CD4-positive, alpha-beta T cell treated with Interleukin-17A for 4 hours (primary cell): ENCODE measurements around the gene ANXA5.
"Not testable (repeated sequence)": the region's sequence is repeated elsewhere in the genome, so short reads cannot be mapped to it uniquely, and the experiment has no call there.

Source experiments
- DNase-seq: peaks from one replicate; pipeline ENCODE4 v3.0.0-alpha.2; 2020; ENCODE audit warnings: mixed read lengths

The ANXA5 gene

GRCh38 chr4:121696581-121697461 is at the start of gene ANXA5:
TSS of gene ANXA5 (minus strand) at chr4:121696980. CDS start at chr4:121696589, 391 bp downstream.
- DNase-seq: peak; percentile 73

- DNase-seq: no peak
These were observed 46.0 kb upstream of the ANXA5 start for GRCh38 chr4:121742794-121743193.

GRCh38 chr4:121741751-121742150 is 45.0 kb upstream of the ANXA5 start:
- DNase-seq: no peak

GRCh38 chr4:121740796-121741409 is 44.1 kb upstream of the ANXA5 start:
- no peak for DNase-seq

- DNase-seq: no peak
These were observed 42.8 kb upstream of the ANXA5 start for GRCh38 chr4:121739575-121739974.

- no peak for DNase-seq
These were observed 42.2 kb upstream of the ANXA5 start for GRCh38 chr4:121738780-121739535.

- DNase-seq: no peak
These were observed 41.2 kb upstream of the ANXA5 start for GRCh38 chr4:121737846-121738554.

GRCh38 chr4:121736735-121737351 is 40.1 kb upstream of the ANXA5 start:
- peak; percentile 8 for DNase-seq

- DNase-seq: no peak
These were observed 37.8 kb upstream of the ANXA5 start for GRCh38 chr4:121734571-121734970.

- no peak for DNase-seq
These were observed 37.2 kb upstream of the ANXA5 start for GRCh38 chr4:121733942-121734341.

- DNase-seq: not testable (repeated sequence)
These were observed 33.0 kb upstream of the ANXA5 start for GRCh38 chr4:121729753-121730152.

GRCh38 chr4:121728798-121729226 is 32.0 kb upstream of the ANXA5 start:
- no peak for DNase-seq

- DNase-seq: no peak
These were observed 31.3 kb upstream of the ANXA5 start for GRCh38 chr4:121728066-121728465.

GRCh38 chr4:121726642-121727268 is 30.0 kb upstream of the ANXA5 start:
- DNase-seq: no peak

- DNase-seq: no peak
These were observed 27.9 kb upstream of the ANXA5 start for GRCh38 chr4:121724671-121725070.

GRCh38 chr4:121721700-121722099 is 24.9 kb upstream of the ANXA5 start:
- DNase-seq: no peak

GRCh38 chr4:121720109-121720508 is 23.3 kb upstream of the ANXA5 start:
- DNase-seq: no peak

GRCh38 chr4:121717680-121718237 is 21.0 kb upstream of the ANXA5 start:
- no peak for DNase-seq

- no peak for DNase-seq
These were observed 17.8 kb upstream of the ANXA5 start for GRCh38 chr4:121714548-121714947.

GRCh38 chr4:121712783-121713182 is 16.0 kb upstream of the ANXA5 start:
- no peak for DNase-seq

GRCh38 chr4:121712001-121712651 is 15.3 kb upstream of the ANXA5 start:
- DNase-seq: no peak
